Smooth muscle cell (in vitro differentiated cells): ENCODE data around the gene SCN4A. TPM values are rescaled to one million over a fixed set of nuclear protein-coding genes. Genes with fewer than 3 reads are reported as not detected.
"Not testable (repeated sequence)": the region's sequence is repeated elsewhere in the genome, so short reads cannot be mapped to it uniquely, and the experiment has no call there.

Source experiments
- DNase-seq: peaks from one replicate; lab custom pipeline; 2025; ENCODE audit not compliant: unreplicated experiment; lab: John Stamatoyannopoulos, UW
- H2AFZ ChIP-seq: fragments of 200-600 bp; sonication (generic); 2 replicates; pipeline ENCODE4 v1.6.0; 2016; ENCODE audit warnings: antibody characterized with exemption, low read depth, mild to moderate bottlenecking
- H3F3A ChIP-seq: fragments of 200-600 bp; sonication (generic); 2 replicates; pipeline ENCODE4 v1.6.0; 2017; ENCODE audit warnings: antibody characterized with exemption, low read depth
- H3K27ac ChIP-seq: fragments of 200-600 bp; sonication (generic); 2 replicates; pipeline ENCODE4 v1.5.1; 2016; ENCODE audit warnings: low read depth, mild to moderate bottlenecking
- H3K27me3 ChIP-seq: fragments of 200-600 bp; sonication (generic); 2 replicates; pipeline ENCODE4 v1.6.1; 2016; ENCODE audit warnings: low read depth, mild to moderate bottlenecking
- H3K36me3 ChIP-seq: fragments of 200-600 bp; sonication (generic); 2 replicates; pipeline ENCODE4 v1.5.1; 2016; ENCODE audit warnings: low read depth
- H3K4me1 ChIP-seq: fragments of 200-600 bp; sonication (generic); 2 replicates; pipeline ENCODE4 v1.5.1; 2016; ENCODE audit warnings: low read depth
- H3K4me2 ChIP-seq: fragments of 200-600 bp; sonication (generic); 2 replicates; pipeline ENCODE4 v1.6.0; 2016; ENCODE audit warnings: mild to moderate bottlenecking
- H3K4me3 ChIP-seq: fragments of 200-600 bp; sonication (generic); 2 replicates; pipeline ENCODE4 v1.5.1; 2016; ENCODE audit warnings: mild to moderate bottlenecking
- H3K79me2 ChIP-seq: fragments of 200-600 bp; sonication (generic); 2 replicates; pipeline ENCODE4 v1.6.0; 2016; ENCODE audit warnings: low read depth, mild to moderate bottlenecking
- H3K9ac ChIP-seq: fragments of 200-600 bp; sonication (generic); 2 replicates; pipeline ENCODE4 v1.6.0; 2016; ENCODE audit warnings: low read depth
- H3K9me3 ChIP-seq: fragments of 200-600 bp; sonication (generic); replicated peaks from 2 replicates; pipeline ENCODE4 v1.5.1; 2016; ENCODE audit warnings: low read depth
- H4K20me1 ChIP-seq: fragments of 200-600 bp; sonication (generic); 2 replicates; pipeline ENCODE4 v1.6.0; 2016; ENCODE audit warnings: low read depth
- WGBS: methylation state at CpG from one replicate; pipeline ENCODE4 v1.1.7; 2016; ENCODE audit warnings: low lambda C conversion rate; 5-methylcytosine and 5-hydroxymethylcytosine counted together
- polyA plus RNA-seq: library from polyadenylated mRNA; unstranded; fragments of >200 nt; fragmentation: Nextera tagmentation; extraction: Ambion mirVana; gene quantifications from 2 replicates; pipeline ENCODE4 v1.2.1, GENCODE V29; 2016
- small RNA-seq: library from RNA; depleted of rRNA; stranded (forward); fragments of <200 nt; gene quantifications from one replicate; pipeline ENCODE3, GENCODE V24; 2014
- total RNA-seq: library from RNA; depleted of rRNA; stranded (reverse); fragments of >200 nt; gene quantifications from 2 replicates; pipeline ENCODE4 v1.2.3, GENCODE V29; 2014
- TF ChIP-seq, protein P1 (sequence below): fragments of 200-600 bp; sonication (generic); IDR thresholded peaks from 2 replicates; pipeline ENCODE4 v1.5.1; 2017; ENCODE audit warnings: borderline replicate concordance, mild to moderate bottlenecking, antibody characterized with exemption; ENCODE audit not compliant: insufficient read depth, poor library complexity, severe bottlenecking

Gene SCN4A
- total and polyA plus RNA-seq, 2 experiments from 2014 or later, result under 0.01 TPM; not detected in 1

DNA sequence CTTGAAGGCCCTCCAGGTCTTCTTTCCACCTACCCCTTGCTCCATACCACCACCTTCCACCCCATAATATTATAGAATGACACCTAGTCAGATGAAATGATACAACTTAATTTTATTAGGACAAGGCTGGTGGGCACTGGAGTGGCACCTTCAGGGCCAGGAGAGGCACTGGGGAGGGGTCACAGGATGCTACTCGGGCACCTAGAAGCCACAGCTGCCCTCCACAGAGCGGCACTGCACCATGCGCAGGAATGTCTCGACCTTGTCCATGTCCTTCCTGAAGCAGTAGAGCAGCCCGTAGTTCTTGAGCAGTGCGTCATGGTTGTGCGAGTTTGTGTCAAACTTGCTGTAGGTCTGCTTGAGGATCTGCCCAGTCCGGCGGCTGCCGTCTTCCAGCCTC is 77.9 kb downstream of the SCN4A start:
- not testable (repeated sequence) for DNase-seq, H3F3A ChIP-seq, H3K27me3 ChIP-seq, H2AFZ ChIP-seq, H3K4me3 ChIP-seq, H3K4me1 ChIP-seq, H3K9ac ChIP-seq, H3K27ac ChIP-seq, H3K79me2 ChIP-seq, H4K20me1 ChIP-seq, H3K36me3 ChIP-seq, H3K4me2 ChIP-seq, H3K9me3 ChIP-seq
- 92% methylated on average over 9 of the region's 10 CpGs for WGBS

DNA sequence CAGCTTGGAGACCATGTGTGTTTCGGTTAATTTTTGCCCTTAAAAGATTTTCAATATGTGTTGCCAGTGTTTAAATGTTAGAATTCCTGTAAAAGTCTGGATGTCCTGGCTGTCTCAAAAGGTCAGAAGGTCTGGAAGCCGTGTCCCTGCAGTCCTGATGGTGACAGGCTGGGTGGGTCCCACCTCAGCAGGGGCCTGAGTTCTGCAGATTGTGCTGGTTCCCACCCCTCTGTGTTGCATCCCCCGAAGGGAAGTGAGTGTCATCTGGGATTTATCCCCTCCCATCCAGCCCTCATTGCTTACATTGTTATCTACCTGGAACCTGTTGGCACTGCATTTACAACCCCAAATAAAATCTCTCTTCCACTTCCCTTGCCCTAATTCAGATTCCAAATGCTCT is 78.7 kb downstream of the SCN4A start:
- H3K4me3 ChIP-seq, H3K9ac ChIP-seq, H3K4me1 ChIP-seq, H3K27ac ChIP-seq, H4K20me1 ChIP-seq, H2AFZ ChIP-seq, DNase-seq, H3K27me3 ChIP-seq, H3K79me2 ChIP-seq, H3F3A ChIP-seq, H3K9me3 ChIP-seq, H3K36me3 ChIP-seq, H3K4me2 ChIP-seq: not testable (repeated sequence)
- 79% methylated on average over 3 of the region's 3 CpGs for WGBS

DNA sequence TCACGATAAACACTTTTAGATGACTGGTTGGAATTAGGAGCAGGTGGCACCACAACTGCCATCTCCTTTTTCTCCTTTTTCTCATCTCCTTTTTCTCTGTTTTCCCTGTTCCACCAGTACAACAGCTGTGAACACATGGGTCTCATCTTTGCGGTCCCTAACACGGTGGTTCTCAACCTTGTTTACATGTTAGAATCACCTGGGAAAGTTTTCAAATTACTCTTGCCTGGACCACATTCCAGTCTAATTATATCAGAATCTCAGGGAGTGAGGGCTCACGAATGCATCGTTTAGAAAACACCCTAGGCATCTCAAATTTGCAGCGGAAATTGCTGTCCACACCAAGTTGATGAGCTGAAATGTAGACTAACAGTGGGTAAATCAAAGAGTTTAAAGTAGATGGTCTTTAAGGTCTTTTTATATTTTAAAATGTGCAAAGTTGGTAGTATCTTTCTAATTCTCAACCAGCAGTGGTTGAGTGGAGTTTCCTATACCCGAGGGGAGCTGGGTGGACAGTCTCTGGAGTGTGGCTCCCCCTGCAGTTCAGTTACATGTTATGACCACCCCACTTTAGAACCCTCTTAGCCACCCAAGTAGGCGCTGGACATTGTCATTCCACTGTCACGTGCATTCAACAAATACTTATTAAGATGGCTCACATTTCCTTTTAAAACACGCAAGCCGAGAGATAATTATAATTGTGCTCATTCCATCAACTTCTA is 80.2 kb downstream of the SCN4A start:
- H3K9ac ChIP-seq, H3K27me3 ChIP-seq, H3K4me3 ChIP-seq, H3K36me3 ChIP-seq, H2AFZ ChIP-seq, H3K4me2 ChIP-seq, H4K20me1 ChIP-seq, DNase-seq, H3K79me2 ChIP-seq, H3F3A ChIP-seq, H3K9me3 ChIP-seq, H3K27ac ChIP-seq, H3K4me1 ChIP-seq: not testable (repeated sequence)
- TF ChIP-seq, protein P1, sequence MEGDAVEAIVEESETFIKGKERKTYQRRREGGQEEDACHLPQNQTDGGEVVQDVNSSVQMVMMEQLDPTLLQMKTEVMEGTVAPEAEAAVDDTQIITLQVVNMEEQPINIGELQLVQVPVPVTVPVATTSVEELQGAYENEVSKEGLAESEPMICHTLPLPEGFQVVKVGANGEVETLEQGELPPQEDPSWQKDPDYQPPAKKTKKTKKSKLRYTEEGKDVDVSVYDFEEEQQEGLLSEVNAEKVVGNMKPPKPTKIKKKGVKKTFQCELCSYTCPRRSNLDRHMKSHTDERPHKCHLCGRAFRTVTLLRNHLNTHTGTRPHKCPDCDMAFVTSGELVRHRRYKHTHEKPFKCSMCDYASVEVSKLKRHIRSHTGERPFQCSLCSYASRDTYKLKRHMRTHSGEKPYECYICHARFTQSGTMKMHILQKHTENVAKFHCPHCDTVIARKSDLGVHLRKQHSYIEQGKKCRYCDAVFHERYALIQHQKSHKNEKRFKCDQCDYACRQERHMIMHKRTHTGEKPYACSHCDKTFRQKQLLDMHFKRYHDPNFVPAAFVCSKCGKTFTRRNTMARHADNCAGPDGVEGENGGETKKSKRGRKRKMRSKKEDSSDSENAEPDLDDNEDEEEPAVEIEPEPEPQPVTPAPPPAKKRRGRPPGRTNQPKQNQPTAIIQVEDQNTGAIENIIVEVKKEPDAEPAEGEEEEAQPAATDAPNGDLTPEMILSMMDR, result peak; percentile 25
- 49% methylated on average over 11 of the region's 11 CpGs for WGBS

DNA sequence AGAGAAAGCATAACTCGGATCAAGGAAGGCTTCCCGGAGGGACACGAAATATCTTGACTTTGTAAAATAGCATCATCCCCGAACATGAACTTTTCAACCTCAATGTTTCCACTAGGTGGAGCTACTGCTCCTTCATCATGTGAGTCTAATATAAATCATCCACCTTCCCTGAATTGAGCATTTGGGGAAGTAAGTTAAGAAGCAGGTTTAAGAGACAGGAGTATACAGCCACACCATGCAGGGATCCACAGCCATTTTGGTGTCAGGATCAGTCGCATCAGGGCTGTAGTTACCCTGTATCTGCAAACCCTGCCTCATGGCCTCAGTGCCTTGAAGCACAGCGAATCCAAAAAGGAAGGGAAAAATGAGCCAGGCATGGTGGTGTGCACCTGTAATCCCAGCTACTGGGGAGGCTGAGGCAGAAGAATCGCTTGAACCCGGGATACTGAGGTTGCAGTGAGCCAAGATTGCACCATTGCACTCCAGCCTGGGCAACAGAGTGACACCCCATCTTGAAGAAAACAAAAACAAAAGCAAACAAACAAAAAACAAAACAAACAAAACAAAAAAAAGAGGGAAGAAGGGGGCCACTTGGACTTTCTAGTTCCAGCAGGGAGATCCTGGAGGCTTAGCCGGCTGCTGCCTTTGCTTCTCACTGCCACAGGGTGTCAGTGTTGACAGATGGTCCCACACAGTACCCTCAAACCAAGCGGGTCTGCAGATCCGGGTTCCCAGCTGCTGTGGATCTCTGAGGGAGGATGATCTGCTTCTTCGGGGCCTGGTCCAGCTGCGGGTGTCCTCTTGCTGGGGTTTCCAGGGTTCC is 83.5 kb downstream of the SCN4A start:
- H3K27ac ChIP-seq, H3K4me2 ChIP-seq, H3K9ac ChIP-seq, H2AFZ ChIP-seq, H4K20me1 ChIP-seq, H3K4me3 ChIP-seq, DNase-seq, H3K4me1 ChIP-seq, H3K27me3 ChIP-seq, H3K79me2 ChIP-seq, H3F3A ChIP-seq, H3K9me3 ChIP-seq, H3K36me3 ChIP-seq: not testable (repeated sequence)
- TF ChIP-seq, protein P1, result peak; percentile 43
- 51% methylated on average over 13 of the region's 13 CpGs for WGBS

Small RNA genes within 50 kb of the gene (small RNA-seq; reads per million reads assigned to genes)
- gene AC127029.1 (not detected), gene GH1 (not detected)

Other genes with a start within 250 kb of the SCN4A start
- gene STRADA, start 231.1 kb downstream of the SCN4A start, total RNA-seq, result 13.6 and 18.7 TPM in 2 replicates
- gene STRADA, start 231.1 kb downstream of the SCN4A start, polyA plus RNA-seq, result 26.8 and 27.7 TPM in 2 replicates
- 50.6 and 63.4 TPM in 2 replicates for gene CCDC47, start 199.3 kb downstream of the SCN4A start, total RNA-seq
- gene CCDC47, start 199.3 kb downstream of the SCN4A start, polyA plus RNA-seq, result 47.7 and 60.6 TPM in 2 replicates
- 80.1 and 80.5 TPM in 2 replicates for gene DDX42, start 198.7 kb downstream of the SCN4A start, total RNA-seq
- 30.1 and 31.7 TPM in 2 replicates for gene DDX42, start 198.7 kb downstream of the SCN4A start, polyA plus RNA-seq
- gene PSMC5, start 145.5 kb downstream of the SCN4A start, total RNA-seq, result 32.3 and 46.2 TPM in 2 replicates
- 132 and 153 TPM in 2 replicates for gene PSMC5, start 145.5 kb downstream of the SCN4A start, polyA plus RNA-seq
- gene FTSJ3, start 145.3 kb downstream of the SCN4A start, total RNA-seq, result 32.5 and 46.8 TPM in 2 replicates
- gene FTSJ3, start 145.3 kb downstream of the SCN4A start, polyA plus RNA-seq, result 21.9 and 24.8 TPM in 2 replicates
- gene SMARCD2, start 130.2 kb downstream of the SCN4A start, total RNA-seq, result 41.6 and 43.7 TPM in 2 replicates
- 41.9 and 58.6 TPM in 2 replicates for gene SMARCD2, start 130.2 kb downstream of the SCN4A start, polyA plus RNA-seq
- not detected in 2 replicates for gene CSH2, start 99.2 kb downstream of the SCN4A start, total RNA-seq
- gene CSH2, start 99.2 kb downstream of the SCN4A start, polyA plus RNA-seq, result not detected in 2 replicates
- not detected in 2 replicates for gene GH2, start 91.0 kb downstream of the SCN4A start, total RNA-seq
- not detected in 2 replicates for gene GH2, start 91.0 kb downstream of the SCN4A start, polyA plus RNA-seq
- gene CSH1, start 76.3 kb downstream of the SCN4A start, total RNA-seq, result not detected in 2 replicates
- gene CSH1, start 76.3 kb downstream of the SCN4A start, polyA plus RNA-seq, result not detected in 2 replicates
- not detected in 2 replicates for gene CSHL1, start 61.7 kb downstream of the SCN4A start, total RNA-seq
- gene CSHL1, start 61.7 kb downstream of the SCN4A start, polyA plus RNA-seq, result not detected in 2 replicates
- not detected in 2 replicates for gene GH1, start 54.1 kb downstream of the SCN4A start, total RNA-seq
- not detected in 2 replicates for gene GH1, start 54.1 kb downstream of the SCN4A start, polyA plus RNA-seq
- gene CD79B, start 40.6 kb downstream of the SCN4A start, total RNA-seq, result not detected in 2 replicates
- not detected in 2 replicates for gene CD79B, start 40.6 kb downstream of the SCN4A start, polyA plus RNA-seq
- gene PRR29, start 25.4 kb upstream of the SCN4A start, total RNA-seq, result 0.18 TPM in 1 of 2 replicates, not detected in the other
- gene PRR29, start 25.4 kb upstream of the SCN4A start, polyA plus RNA-seq, result 0.34 and 0.58 TPM in 2 replicates
- 1.6 TPM in 1 of 2 replicates, not detected in the other for gene ICAM2, start 47.7 kb upstream of the SCN4A start, total RNA-seq
- gene ICAM2, start 47.7 kb upstream of the SCN4A start, polyA plus RNA-seq, result 1.0 TPM in 1 of 2 replicates, not detected in the other
- 8.6 and 10.2 TPM in 2 replicates for gene ERN1, start 157.2 kb upstream of the SCN4A start, total RNA-seq
- gene ERN1, start 157.2 kb upstream of the SCN4A start, polyA plus RNA-seq, result 9.0 and 17.2 TPM in 2 replicates